ENCODE data around the gene POLR2A.
A peak's percentile ranks its signal among the peaks of the same experiment; 100 is the strongest.
"Not testable (repeated sequence)": the region's sequence is repeated elsewhere in the genome, so short reads cannot be mapped to it uniquely, and the experiment has no call there.

The POLR2A gene

GRCh38 chr17:7460850-7461660 is 23.1 kb upstream of the POLR2A start:
- DNase-seq (ENCODE audit: low spot score): no peak

GRCh38 chr17:7462474-7463371 is 21.4 kb upstream of the POLR2A start:
- DNase-seq (ENCODE audit: low spot score): no peak

GRCh38 chr17:7463372-7463846 is 20.8 kb upstream of the POLR2A start:
- DNase-seq (ENCODE audit: low spot score): no peak

- no peak for DNase-seq (ENCODE audit: low spot score)
Measured at GRCh38 chr17:7464081-7464480, 20.1 kb upstream of the POLR2A start.

GRCh38 chr17:7465597-7466275 is 18.4 kb upstream of the POLR2A start:
- DNase-seq (ENCODE audit: low spot score): no peak

GRCh38 chr17:7466318-7466638 is 17.9 kb upstream of the POLR2A start:
- no peak for DNase-seq (ENCODE audit: low spot score)

- DNase-seq (ENCODE audit: low spot score): peak; percentile 51
Measured at GRCh38 chr17:7466639-7467341, 17.4 kb upstream of the POLR2A start.

- no peak for DNase-seq (ENCODE audit: low spot score)
Measured at GRCh38 chr17:7467498-7467897, 16.7 kb upstream of the POLR2A start.

GRCh38 chr17:7468290-7468689 is 15.9 kb upstream of the POLR2A start:
- DNase-seq (ENCODE audit: low spot score): no peak

GRCh38 chr17:7468804-7469389 is 15.3 kb upstream of the POLR2A start:
- no peak for DNase-seq (ENCODE audit: low spot score)

- DNase-seq (ENCODE audit: low spot score): not testable (repeated sequence)
Measured at GRCh38 chr17:7469843-7470242, 14.3 kb upstream of the POLR2A start.

GRCh38 chr17:7470457-7470973 is 13.7 kb upstream of the POLR2A start:
- DNase-seq (ENCODE audit: low spot score): not testable (repeated sequence)

GRCh38 chr17:7471729-7472128 is 12.4 kb upstream of the POLR2A start:
- no peak for DNase-seq (ENCODE audit: low spot score)

- DNase-seq (ENCODE audit: low spot score): not testable (repeated sequence)
Measured at GRCh38 chr17:7474767-7475166, 9.4 kb upstream of the POLR2A start.

- DNase-seq (ENCODE audit: low spot score): peak; percentile 85
Measured at GRCh38 chr17:7475764-7476422, 8.3 kb upstream of the POLR2A start.

GRCh38 chr17:7476494-7476893 is 7.7 kb upstream of the POLR2A start:
- no peak for DNase-seq (ENCODE audit: low spot score)

- DNase-seq (ENCODE audit: low spot score): peak; percentile 27
Measured at GRCh38 chr17:7476951-7477350, 7.2 kb upstream of the POLR2A start.

- DNase-seq (ENCODE audit: low spot score): peak; percentile 35
Measured at GRCh38 chr17:7477392-7478275, 6.5 kb upstream of the POLR2A start.
